Vagina (tissue), 2 donors: Measurements from ENCODE around the gene TIMELESS. TPM values are rescaled to one million over a fixed set of nuclear protein-coding genes. Genes with fewer than 3 reads are reported as not detected.
"Not testable (repeated sequence)": the region's sequence is repeated elsewhere in the genome, so short reads cannot be mapped to it uniquely, and the experiment has no call there.

Experiments used
- DNase-seq, 2 donors: peaks; one replicate each; pipeline ENCODE4 v3.0.0-alpha.2; 2017; ENCODE audit errors: extremely low spot score in 2 of 2
- H3K27ac ChIP-seq: fragments of 200-600 bp; sonication (generic); one replicate; pipeline ENCODE4 v1.5.1; 2019
- H3K27me3 ChIP-seq: fragments of 200-600 bp; sonication (generic); one replicate; pipeline ENCODE4 v1.5.1; 2019
- H3K36me3 ChIP-seq, 2 donors: fragments of 200-600 bp; sonication (generic); one replicate each; pipeline ENCODE4 v1.5.1; 2017 to 2019
- H3K4me1 ChIP-seq: fragments of 200-600 bp; sonication (generic); one replicate; pipeline ENCODE4 v1.5.1; 2019
- H3K4me3 ChIP-seq, 2 donors: fragments of 200-600 bp; sonication (generic); 1 replicate in 1 of 2; 2 replicates in 1 of 2; pipeline ENCODE4 v1.5.1; 2016 to 2019
- H3K9me3 ChIP-seq: fragments of 200-600 bp; sonication (generic); one replicate; pipeline ENCODE4 v1.5.1; 2019
- CTCF ChIP-seq, 3 experiments: fragments of 450-650 bp in 2 of 3; fragments of 200-600 bp in 1 of 3; sonication (generic) in 1 of 3; IDR thresholded peaks; one replicate each; pipeline ENCODE4 v1.5.1; 2017 to 2019; ENCODE audit warnings: antibody characterized with exemption in 3 of 3, mild to moderate bottlenecking in 2 of 3, moderate library complexity in 2 of 3
- POLR2A ChIP-seq, 2 donors: fragments of 450-650 bp; IDR thresholded peaks; one replicate each; pipeline ENCODE4 v1.6.1; 2017; ENCODE audit warnings: antibody characterized with exemption in 2 of 2, mild to moderate bottlenecking in 2 of 2, moderate library complexity in 2 of 2
- POLR2AphosphoS5 ChIP-seq, 2 donors: sonication (generic); formaldehyde crosslinking; IDR thresholded peaks; one replicate each; pipeline ENCODE4 v1.9.0; 2017; ENCODE audit warnings: antibody characterized with exemption in 2 of 2, mild to moderate bottlenecking in 2 of 2, low read depth in 1 of 2; ENCODE audit not compliant: insufficient read depth in 1 of 2
- intact Hi-C: fragments of 100-400 bp; cut with DNase I; formaldehyde crosslinking; loops from one replicate; pipeline ENCODE4 v1.15.1; 2023
- total RNA-seq: library from RNA; depleted of rRNA; stranded (reverse); fragments of >200 nt; gene quantifications from one replicate; pipeline ENCODE4 v1.2.3, GENCODE V29; 2016

TIMELESS gene
- total RNA-seq, 1 donor from 2014 or later, result 6.1 TPM

GRCh38 chr12:56411781-56412639 lies 37.2 kb downstream of the TIMELESS start:
- Histone ChIP-seq H3K4me1 (no peaks in the 10 kb centered on the region), H3K27ac (no peak overlapping the region), H3K36me3 (no peaks in the 10 kb centered on the region), H3K9me3 (no peaks in the 10 kb centered on the region), H3K27me3 (no peaks in the 10 kb centered on the region), H3K4me3 (no peak overlapping the region)
- no peak for DNase-seq
- intact Hi-C loops, result no loop called here
- TF ChIP-seq CTCF (IDR thresholded peaks at IDR 0.05) (no peak), POLR2AphosphoS5 (IDR thresholded peaks at IDR 0.05; ENCODE audit: insufficient read depth in 1 of 2, low read depth in 1 of 2) (no peak), POLR2A (IDR thresholded peaks at IDR 0.05) (no peak)

DNA sequence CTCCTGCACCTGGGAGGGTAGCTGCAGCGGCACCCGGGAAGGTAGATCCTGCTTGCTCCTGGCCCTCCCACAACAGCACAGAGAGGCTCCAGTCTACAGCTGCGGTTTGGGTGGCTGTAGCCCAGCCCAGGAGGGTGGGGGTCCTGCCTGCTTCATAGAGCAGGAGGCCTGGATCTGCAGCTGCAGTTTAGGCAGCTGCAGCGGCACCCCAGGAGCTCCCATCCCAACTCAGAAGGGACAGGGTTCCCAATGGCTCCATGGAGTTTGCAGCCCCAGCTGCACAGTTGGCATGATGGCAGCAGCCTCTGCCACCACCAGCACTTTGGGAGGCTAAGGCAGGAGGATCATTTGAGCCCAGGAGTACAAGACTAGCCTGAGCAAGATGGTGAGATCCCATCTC lies 38.5 kb downstream of the TIMELESS start:
- Histone ChIP-seq H3K27me3 (no peaks in the 10 kb centered on the region), H3K9me3 (no peaks in the 10 kb centered on the region), H3K4me1 (no peaks in the 10 kb centered on the region), H3K36me3 (no peaks in the 10 kb centered on the region), H3K4me3 (no peak overlapping the region), H3K27ac (no peak overlapping the region)
- intact Hi-C loops, result no loop called here
- DNase-seq, result no peak
- TF ChIP-seq CTCF (IDR thresholded peaks at IDR 0.05) (no peak), POLR2A (IDR thresholded peaks at IDR 0.05) (no peak), POLR2AphosphoS5 (IDR thresholded peaks at IDR 0.05; ENCODE audit: insufficient read depth in 1 of 2, low read depth in 1 of 2) (no peak)

GRCh38 chr12:56408799-56409417 lies 40.3 kb downstream of the TIMELESS start:
- no peak for DNase-seq
- H3K27ac ChIP-seq, result no peak overlapping the region
- H3K4me1 ChIP-seq, result no peaks in the 10 kb centered on the region
- intact Hi-C loops, result no loop called here
- no peaks in the 10 kb centered on the region for H3K9me3 ChIP-seq
- no peaks in the 10 kb centered on the region for H3K36me3 ChIP-seq
- TF ChIP-seq CTCF (IDR thresholded peaks at IDR 0.05), result no peak
- TF ChIP-seq POLR2AphosphoS5 (IDR thresholded peaks at IDR 0.05; ENCODE audit: insufficient read depth in 1 of 2, low read depth in 1 of 2), result no peak
- TF ChIP-seq POLR2A (IDR thresholded peaks at IDR 0.05), result no peak
- H3K27me3 ChIP-seq, result no peaks in the 10 kb centered on the region
- no peak overlapping the region for H3K4me3 ChIP-seq

GRCh38 chr12:56404227-56404626 lies 45.0 kb downstream of the TIMELESS start:
- H3K4me1 ChIP-seq, H3K4me3 ChIP-seq: not testable (repeated sequence)

GRCh38 chr12:56401612-56402011 lies 47.6 kb downstream of the TIMELESS start:
- H3K9me3 ChIP-seq, H3K27ac ChIP-seq, H3K36me3 ChIP-seq, intact Hi-C loops, H3K4me1 ChIP-seq, DNase-seq, H3K4me3 ChIP-seq, H3K27me3 ChIP-seq: not testable (repeated sequence)

More at GRCh38 chr12:56404227-56404626, 45.0 kb downstream of the TIMELESS start:
- DNase-seq, H3K27me3 ChIP-seq, intact Hi-C loops, H3K27ac ChIP-seq, H3K36me3 ChIP-seq, H3K9me3 ChIP-seq: not testable (repeated sequence)

GRCh38 chr12:56401125-56401524 lies 48.1 kb downstream of the TIMELESS start:
- H3K9me3 ChIP-seq, H3K27ac ChIP-seq, H3K4me1 ChIP-seq, intact Hi-C loops, H3K27me3 ChIP-seq, H3K36me3 ChIP-seq, H3K4me3 ChIP-seq, DNase-seq: not testable (repeated sequence)

DNA sequence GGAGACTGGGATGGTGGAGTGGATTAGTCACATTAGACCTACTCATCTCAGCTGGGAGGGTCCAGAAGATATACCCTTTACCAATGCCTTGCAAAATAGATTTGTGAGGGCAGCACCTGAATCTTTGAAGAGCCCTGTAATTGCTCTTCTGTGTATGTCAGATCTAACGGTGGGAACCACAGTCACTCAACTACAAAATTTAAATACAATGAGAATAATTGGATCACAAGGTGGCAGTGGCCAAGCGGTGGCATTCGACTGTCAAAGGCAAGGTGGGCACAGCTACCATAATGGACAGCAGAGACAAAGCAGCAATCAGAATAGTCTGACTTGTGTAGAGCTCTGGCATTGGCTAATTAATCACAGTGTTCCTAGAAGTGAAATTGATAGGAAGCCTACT lies 49.8 kb downstream of the TIMELESS start:
- H3K36me3 ChIP-seq, H3K27me3 ChIP-seq, H3K4me1 ChIP-seq, H3K4me3 ChIP-seq, H3K9me3 ChIP-seq, DNase-seq, intact Hi-C loops, H3K27ac ChIP-seq: not testable (repeated sequence)
